SU-DHL-6 (cell line): Measurements from ENCODE around the gene CD33.

ENCODE experiments used
- EZH2phosphoT487 ChIP-seq: fragments of 200-600 bp; sonication (generic), shearing (Covaris generic); conservative IDR thresholded peaks from 2 replicates; pipeline ENCODE4 v1.6.1; 2018; ENCODE audit warnings: mild to moderate bottlenecking, antibody characterized with exemption, low read length, moderate library complexity, mixed read lengths
- TF ChIP-seq, protein P1 (sequence below): fragments of 200-600 bp; sonication (generic); IDR thresholded peaks from one replicate; pipeline ENCODE4 v1.5.1; 2017; ENCODE audit warnings: antibody characterized with exemption, mild to moderate bottlenecking, low read length, moderate library complexity; ENCODE audit not compliant: insufficient read depth, poor library complexity, severe bottlenecking

- TF ChIP-seq, protein P1, sequence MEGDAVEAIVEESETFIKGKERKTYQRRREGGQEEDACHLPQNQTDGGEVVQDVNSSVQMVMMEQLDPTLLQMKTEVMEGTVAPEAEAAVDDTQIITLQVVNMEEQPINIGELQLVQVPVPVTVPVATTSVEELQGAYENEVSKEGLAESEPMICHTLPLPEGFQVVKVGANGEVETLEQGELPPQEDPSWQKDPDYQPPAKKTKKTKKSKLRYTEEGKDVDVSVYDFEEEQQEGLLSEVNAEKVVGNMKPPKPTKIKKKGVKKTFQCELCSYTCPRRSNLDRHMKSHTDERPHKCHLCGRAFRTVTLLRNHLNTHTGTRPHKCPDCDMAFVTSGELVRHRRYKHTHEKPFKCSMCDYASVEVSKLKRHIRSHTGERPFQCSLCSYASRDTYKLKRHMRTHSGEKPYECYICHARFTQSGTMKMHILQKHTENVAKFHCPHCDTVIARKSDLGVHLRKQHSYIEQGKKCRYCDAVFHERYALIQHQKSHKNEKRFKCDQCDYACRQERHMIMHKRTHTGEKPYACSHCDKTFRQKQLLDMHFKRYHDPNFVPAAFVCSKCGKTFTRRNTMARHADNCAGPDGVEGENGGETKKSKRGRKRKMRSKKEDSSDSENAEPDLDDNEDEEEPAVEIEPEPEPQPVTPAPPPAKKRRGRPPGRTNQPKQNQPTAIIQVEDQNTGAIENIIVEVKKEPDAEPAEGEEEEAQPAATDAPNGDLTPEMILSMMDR = no peak
- no peak for TF ChIP-seq EZH2phosphoT487
These were observed 31.3 kb downstream of the CD33 start for GRCh38 chr19:51256155-51256625.
